GM12878 (cell line): ENCODE measurements around the gene PCDHB14. TPM values are rescaled to one million over a fixed set of nuclear protein-coding genes. Genes with fewer than 3 reads are reported as not detected.

Experiments
- ATAC-seq: fragments of 200-7000 bp; cut with Tn5 transposase; 3 replicates; pipeline ENCODE4 v1.9.1; 2020; ENCODE audit warnings: mild to moderate bottlenecking, moderate library complexity
- BruUV-seq: library from RNA; stranded (reverse); fragments of 400-500 nt; replicated peaks from 2 replicates; lab custom pipeline; 2021; lab: Mats Ljungman, UMichigan
- CTCF ChIA-PET: fragments of 300-600 bp; sonication (Branson Sonifier 250); formaldehyde crosslinking; extraction: SDS; loops from one replicate; lab custom pipeline; 2021; ENCODE audit warnings: inconsistent platforms; lab: Yijun Ruan, JAX
- POLR2A ChIA-PET: fragments of 350-600 bp; formaldehyde crosslinking; extraction: SDS; loops from one replicate; lab custom pipeline; 2021; ENCODE audit warnings: inconsistent platforms; lab: Charles Lee
- RAD21 ChIA-PET: fragments of 300-600 bp; sonication (Branson Sonifier 250); formaldehyde crosslinking; loops from one replicate; lab custom pipeline; 2023; ENCODE audit warnings: antibody characterized with exemption; ENCODE audit not compliant: unreplicated experiment; lab: Charles Lee
- SMC1A ChIA-PET: fragments of 300-600 bp; sonication (Branson Sonifier 250); formaldehyde crosslinking; loops from one replicate; lab custom pipeline; 2023; ENCODE audit not compliant: unreplicated experiment, uncharacterized antibody; lab: Charles Lee
- DNase-seq: peaks from one replicate; pipeline ENCODE4 v3.0.0-alpha.2; 2011; ENCODE audit warnings: low read depth, low spot score
- FAIRE-seq: peaks from 3 replicates; lab custom pipeline; 2011; peaks lifted over from hg19 to GRCh38; lab: Jason Lieb, UNC
- H2AFZ ChIP-seq: 2 replicates; pipeline ENCODE4 v1.6.0; 2011; ENCODE audit warnings: low read depth, low read length, control low read depth; ENCODE audit not compliant: control insufficient read depth
- H3K27ac ChIP-seq: 2 replicates; pipeline ENCODE4 v1.5.1; 2011; ENCODE audit warnings: control low read depth; ENCODE audit not compliant: control insufficient read depth, insufficient read depth
- H3K27me3 ChIP-seq, 2 experiments: replicated peaks in 1 of 2; 2 replicates each; pipeline versions ENCODE4 v1.6.0 to v1.6.1; 2011; ENCODE audit warnings: low read length in 1 of 2; ENCODE audit not compliant: control insufficient read depth in 2 of 2, insufficient read depth in 2 of 2
- H3K36me3 ChIP-seq, 2 experiments: 2 replicates each; pipeline ENCODE4 v1.5.1; 2011; ENCODE audit warnings: low read length in 1 of 2; ENCODE audit not compliant: control insufficient read depth in 2 of 2, insufficient read depth in 2 of 2
- H3K4me1 ChIP-seq: 2 replicates; pipeline ENCODE4 v1.6.1; 2011; ENCODE audit warnings: mild to moderate bottlenecking, low read length, moderate library complexity, mixed read lengths; ENCODE audit not compliant: control insufficient read depth, insufficient read depth
- H3K4me2 ChIP-seq: 2 replicates; pipeline ENCODE4 v1.6.0; 2011; ENCODE audit warnings: control low read depth; ENCODE audit not compliant: control insufficient read depth, insufficient read depth
- H3K4me3 ChIP-seq: fragments of 200-600 bp; sonication (generic); 2 replicates; pipeline ENCODE4 v1.5.1; 2016
- H3K79me2 ChIP-seq: 2 replicates; pipeline ENCODE4 v1.6.0; 2011; ENCODE audit warnings: low read length; ENCODE audit not compliant: control insufficient read depth, insufficient read depth
- H3K9ac ChIP-seq: 2 replicates; pipeline ENCODE4 v1.8.0; 2011; ENCODE audit warnings: low read length, control low read depth, mixed read lengths; ENCODE audit not compliant: control insufficient read depth, insufficient read depth
- H3K9me3 ChIP-seq: replicated peaks from 3 replicates; pipeline ENCODE4 v1.5.1; 2011; ENCODE audit warnings: mild to moderate bottlenecking, low read length; ENCODE audit not compliant: control insufficient read depth, insufficient read depth
- H4K20me1 ChIP-seq: 2 replicates; pipeline ENCODE4 v1.6.0; 2011; ENCODE audit not compliant: control insufficient read depth, insufficient read depth
- BRCA1 ChIP-seq: IDR thresholded peaks from 2 replicates; pipeline ENCODE4 v1.6.1; 2011; ENCODE audit warnings: low read depth, low read length, improper control_type of control experiment
- FOXK2 ChIP-seq: fragments of 450-650 bp; IDR thresholded peaks from 2 replicates; pipeline ENCODE4 v1.6.1; 2017; ENCODE audit warnings: mild to moderate bottlenecking, moderate library complexity
- KAT2A ChIP-seq: conservative IDR thresholded peaks from 2 replicates; pipeline ENCODE4 v1.6.1; 2011; ENCODE audit warnings: low read depth, low read length; ENCODE audit not compliant: control insufficient read depth
- RAD21 ChIP-seq: IDR thresholded peaks from 2 replicates; pipeline ENCODE4 v1.6.1; 2011; ENCODE audit warnings: mild to moderate bottlenecking, low read depth, low read length, moderate library complexity; ENCODE audit not compliant: insufficient read depth
- SP1 ChIP-seq: IDR thresholded peaks from one replicate; pipeline ENCODE4 v1.6.1; 2011; ENCODE audit warnings: low read depth, low read length
- TCF7 ChIP-seq: IDR thresholded peaks from 2 replicates; pipeline ENCODE4 v1.6.1; 2014; ENCODE audit warnings: antibody characterized with exemption, borderline replicate concordance
- WGBS: methylation state at CpG from one replicate; pipeline ENCODE4 v1.1.6; 2016; ENCODE audit warnings: low lambda C conversion rate; ENCODE audit not compliant: insufficient replicate concordance, insufficient coverage; ENCODE audit errors: missing lambda C conversion rate; 5-methylcytosine and 5-hydroxymethylcytosine counted together
- in situ Hi-C: fragments of 300-500 bp; cut with MboI; formaldehyde crosslinking; loops from 9 replicates; pipeline ENCODE4 v1.14.3; 2018; ENCODE audit warnings: mixed read lengths
- intact Hi-C: fragments of 100-400 bp; cut with micrococcal nuclease; formaldehyde crosslinking; loops from one replicate; pipeline ENCODE4 v1.14.2; 2022; ENCODE audit not compliant: unreplicated experiment
- polyA plus RNA-seq, 11 experiments: library from polyadenylated mRNA; depleted of rRNA in 4 of 11; unstranded in 6 of 11; stranded (reverse) in 5 of 11; fragments of >200 nt; fragmentation: Nextera tagmentation in 4 of 11; fragmentation: Illumina TruSeq in 1 of 11; extraction: Ambion mirVana in 4 of 11; extraction: Trizol in 1 of 11; gene quantifications; 1 replicate in 1 of 11; 2 replicates in 10 of 11; pipeline versions ENCODE4 v1.2.1 to v1.2.3, GENCODE V29; 2011 to 2016; ENCODE audit warnings: inconsistent platforms in 2 of 11, missing spikeins in 2 of 11, low read depth in 1 of 11
- total RNA-seq, 4 experiments: library from RNA; depleted of rRNA in 3 of 4; stranded (reverse); fragments of >200 nt in 3 of 4; fragmentation: Illumina TruSeq in 1 of 4; extraction: Trizol in 1 of 4; gene quantifications; 2 replicates each; pipeline versions ENCODE4 v1.2.1 to v1.2.3, GENCODE V29; 2013 to 2021
- TF ChIP-seq, protein P1 (sequence below): fragments of 450-650 bp; IDR thresholded peaks from 2 replicates; pipeline ENCODE4 v1.6.1; 2017; ENCODE audit warnings: borderline replicate concordance
- TF ChIP-seq, protein P2 (sequence below), 3 experiments: IDR thresholded peaks in 2 of 3; conservative IDR thresholded peaks in 1 of 3; 2 replicates each; pipeline ENCODE4 v1.5.1; 2011; ENCODE audit warnings: low read depth in 3 of 3, low read length in 3 of 3, mild to moderate bottlenecking in 3 of 3, control low read depth in 2 of 3, moderate library complexity in 2 of 3, inconsistent platforms in 1 of 3, mixed read lengths in 1 of 3; ENCODE audit not compliant: control insufficient read depth in 2 of 3, insufficient read depth in 1 of 3; ENCODE audit errors: extremely low read depth in 1 of 3
- TF ChIP-seq, protein P3 (sequence below): fragments of 150-350 bp; IDR thresholded peaks from 2 replicates; pipeline ENCODE4 v1.6.1; 2016; ENCODE audit warnings: low read depth, low read length

Gene PCDHB14
- total and polyA plus RNA-seq, 10 of the 15 experiments (the other 5 are each of a cell fraction or from before 2014, with no cell fraction given) = not detected

DNA sequence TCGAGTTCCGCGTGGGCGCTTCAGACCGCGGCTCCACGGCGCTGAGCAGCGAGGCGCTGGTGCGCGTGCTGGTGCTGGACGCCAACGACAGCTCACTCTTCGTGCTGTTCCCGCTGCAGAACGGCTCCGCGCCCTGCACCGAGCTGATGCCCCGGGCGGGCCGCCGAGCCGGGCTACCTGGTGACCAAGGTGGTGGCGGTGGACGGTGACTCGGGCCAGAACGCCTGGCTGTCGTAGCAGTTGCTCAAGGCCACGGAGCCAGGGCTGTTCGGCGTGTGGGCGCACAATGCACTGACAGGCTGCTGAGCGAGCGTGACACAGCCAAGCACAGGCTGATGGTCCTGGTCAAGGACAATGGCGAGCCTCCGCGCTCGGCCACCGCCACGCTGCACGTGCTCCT lies 18.4 kb downstream of the PCDHB14 start:
- H3K4me3 ChIP-seq = no peak overlapping the region
- SMC1A ChIA-PET = no interaction called here
- no peaks in the 10 kb centered on the region for H3K79me2 ChIP-seq
- H4K20me1 ChIP-seq = no peaks in the 10 kb centered on the region
- H2AFZ ChIP-seq = no peak overlapping the region
- no peak overlapping the region for H3K27ac ChIP-seq
- no peaks in the 10 kb centered on the region for H3K4me1 ChIP-seq
- TF ChIP-seq SP1 (no peak), KAT2A (no peak), FOXK2 (no peak)
- TF ChIP-seq, protein P1, sequence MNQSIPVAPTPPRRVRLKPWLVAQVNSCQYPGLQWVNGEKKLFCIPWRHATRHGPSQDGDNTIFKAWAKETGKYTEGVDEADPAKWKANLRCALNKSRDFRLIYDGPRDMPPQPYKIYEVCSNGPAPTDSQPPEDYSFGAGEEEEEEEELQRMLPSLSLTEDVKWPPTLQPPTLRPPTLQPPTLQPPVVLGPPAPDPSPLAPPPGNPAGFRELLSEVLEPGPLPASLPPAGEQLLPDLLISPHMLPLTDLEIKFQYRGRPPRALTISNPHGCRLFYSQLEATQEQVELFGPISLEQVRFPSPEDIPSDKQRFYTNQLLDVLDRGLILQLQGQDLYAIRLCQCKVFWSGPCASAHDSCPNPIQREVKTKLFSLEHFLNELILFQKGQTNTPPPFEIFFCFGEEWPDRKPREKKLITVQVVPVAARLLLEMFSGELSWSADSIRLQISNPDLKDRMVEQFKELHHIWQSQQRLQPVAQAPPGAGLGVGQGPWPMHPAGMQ = no peak
- peaks cover 3% of the 10 kb centered on the region; the same call in 1 of the 3 replicates for H3K9me3 ChIP-seq
- ATAC-seq (no peak), FAIRE-seq (no peak), DNase-seq (no peak)
- CTCF ChIA-PET = no interaction called here
- H3K36me3 ChIP-seq = no peaks in the 10 kb centered on the region
- intact Hi-C loops = no loop called here
- RAD21 ChIA-PET = no interaction called here
- no TSS peak for BruUV-seq
- H3K4me2 ChIP-seq = no peak overlapping the region
- 70% methylated on average over 37 of the region's 43 CpGs for WGBS
- H3K9ac ChIP-seq = no peak overlapping the region
- POLR2A ChIA-PET = no interaction called here
- in situ Hi-C loops = no loop called here
- H3K27me3 ChIP-seq = no peaks in the 10 kb centered on the region

DNA sequence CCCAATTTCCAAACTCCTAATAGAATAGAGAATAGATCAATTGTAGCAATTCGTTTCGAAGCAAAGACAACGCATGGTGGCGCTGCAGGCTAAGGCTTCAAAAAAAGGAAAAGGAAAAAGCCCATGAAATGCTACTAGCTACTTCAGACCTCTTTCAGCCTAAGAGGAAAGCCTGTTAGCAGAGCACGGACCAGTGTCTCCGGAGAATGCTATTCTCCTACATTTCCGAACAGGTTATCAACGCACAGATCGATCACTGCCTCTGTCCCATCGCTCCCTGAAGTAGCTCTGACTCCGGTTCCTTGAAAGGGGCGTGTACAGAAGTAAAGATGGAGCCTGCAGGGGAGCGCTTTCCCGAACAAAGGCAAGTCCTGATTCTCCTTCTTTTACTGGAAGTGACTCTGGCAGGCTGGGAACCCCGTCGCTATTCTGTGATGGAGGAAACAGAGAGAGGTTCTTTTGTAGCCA lies 22.1 kb downstream of the PCDHB14 start, which contains the start of gene PCDHB15:
PCDHB15 (plus strand) TSS at position 146 of the 468 bp plus-strand sequence; CDS start at position 330, 184 bp downstream.
- ATAC-seq (no peak), FAIRE-seq (no peak), DNase-seq (no peak)
- H4K20me1 ChIP-seq = no peaks in the 10 kb centered on the region
- intact Hi-C loops (no loop called here), in situ Hi-C loops (no loop called here)
- TF ChIP-seq BRCA1 (no peak), TCF7 (no peak), RAD21 (peak; percentile 35; the same call in 1 of the 2 replicates)
- TF ChIP-seq, protein P2, sequence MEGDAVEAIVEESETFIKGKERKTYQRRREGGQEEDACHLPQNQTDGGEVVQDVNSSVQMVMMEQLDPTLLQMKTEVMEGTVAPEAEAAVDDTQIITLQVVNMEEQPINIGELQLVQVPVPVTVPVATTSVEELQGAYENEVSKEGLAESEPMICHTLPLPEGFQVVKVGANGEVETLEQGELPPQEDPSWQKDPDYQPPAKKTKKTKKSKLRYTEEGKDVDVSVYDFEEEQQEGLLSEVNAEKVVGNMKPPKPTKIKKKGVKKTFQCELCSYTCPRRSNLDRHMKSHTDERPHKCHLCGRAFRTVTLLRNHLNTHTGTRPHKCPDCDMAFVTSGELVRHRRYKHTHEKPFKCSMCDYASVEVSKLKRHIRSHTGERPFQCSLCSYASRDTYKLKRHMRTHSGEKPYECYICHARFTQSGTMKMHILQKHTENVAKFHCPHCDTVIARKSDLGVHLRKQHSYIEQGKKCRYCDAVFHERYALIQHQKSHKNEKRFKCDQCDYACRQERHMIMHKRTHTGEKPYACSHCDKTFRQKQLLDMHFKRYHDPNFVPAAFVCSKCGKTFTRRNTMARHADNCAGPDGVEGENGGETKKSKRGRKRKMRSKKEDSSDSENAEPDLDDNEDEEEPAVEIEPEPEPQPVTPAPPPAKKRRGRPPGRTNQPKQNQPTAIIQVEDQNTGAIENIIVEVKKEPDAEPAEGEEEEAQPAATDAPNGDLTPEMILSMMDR (IDR thresholded peaks at IDR 0.05 in 2 of 3, conservative IDR thresholded peaks at IDR 0.05 in 1 of 3; ENCODE audit: control insufficient read depth in 2 of 3, extremely low read depth in 1 of 3, insufficient read depth in 1 of 3, low read depth in 3 of 3, low read length in 3 of 3) = peak in 1 of 3 experiments; percentile 17; a peak in 1 of 6 replicates
- TF ChIP-seq, protein P3, sequence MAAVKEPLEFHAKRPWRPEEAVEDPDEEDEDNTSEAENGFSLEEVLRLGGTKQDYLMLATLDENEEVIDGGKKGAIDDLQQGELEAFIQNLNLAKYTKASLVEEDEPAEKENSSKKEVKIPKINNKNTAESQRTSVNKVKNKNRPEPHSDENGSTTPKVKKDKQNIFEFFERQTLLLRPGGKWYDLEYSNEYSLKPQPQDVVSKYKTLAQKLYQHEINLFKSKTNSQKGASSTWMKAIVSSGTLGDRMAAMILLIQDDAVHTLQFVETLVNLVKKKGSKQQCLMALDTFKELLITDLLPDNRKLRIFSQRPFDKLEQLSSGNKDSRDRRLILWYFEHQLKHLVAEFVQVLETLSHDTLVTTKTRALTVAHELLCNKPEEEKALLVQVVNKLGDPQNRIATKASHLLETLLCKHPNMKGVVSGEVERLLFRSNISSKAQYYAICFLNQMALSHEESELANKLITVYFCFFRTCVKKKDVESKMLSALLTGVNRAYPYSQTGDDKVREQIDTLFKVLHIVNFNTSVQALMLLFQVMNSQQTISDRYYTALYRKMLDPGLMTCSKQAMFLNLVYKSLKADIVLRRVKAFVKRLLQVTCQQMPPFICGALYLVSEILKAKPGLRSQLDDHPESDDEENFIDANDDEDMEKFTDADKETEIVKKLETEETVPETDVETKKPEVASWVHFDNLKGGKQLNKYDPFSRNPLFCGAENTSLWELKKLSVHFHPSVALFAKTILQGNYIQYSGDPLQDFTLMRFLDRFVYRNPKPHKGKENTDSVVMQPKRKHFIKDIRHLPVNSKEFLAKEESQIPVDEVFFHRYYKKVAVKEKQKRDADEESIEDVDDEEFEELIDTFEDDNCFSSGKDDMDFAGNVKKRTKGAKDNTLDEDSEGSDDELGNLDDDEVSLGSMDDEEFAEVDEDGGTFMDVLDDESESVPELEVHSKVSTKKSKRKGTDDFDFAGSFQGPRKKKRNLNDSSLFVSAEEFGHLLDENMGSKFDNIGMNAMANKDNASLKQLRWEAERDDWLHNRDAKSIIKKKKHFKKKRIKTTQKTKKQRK = no peak
- no peaks in the 10 kb centered on the region for H3K36me3 ChIP-seq
- CTCF ChIA-PET = interaction anchor here (0.6 to 1.3 kb wide), 6 partner anchors 13 to 321 kb away, joined by 3 to 5 read pairs (median 4); partner anchors contain the start of gene PCDHGA10
- no peak within 1 kb of the TSS for H3K4me2 ChIP-seq
- H3K79me2 ChIP-seq = no peaks in the 10 kb centered on the region
- SMC1A ChIA-PET = interaction anchor here (1.1 kb wide), 1 partner anchor 182 kb away, joined by 3 read pairs; no protein-coding TSS in a partner anchor
- H3K4me3 ChIP-seq = no peak within 1 kb of the TSS
- BruUV-seq = no TSS peak
- H3K9ac ChIP-seq = no peak within 1 kb of the TSS
- no peak within 1 kb of the TSS for H3K27ac ChIP-seq
- H3K4me1 ChIP-seq = no peaks in the 10 kb centered on the region
- no peaks in the 10 kb centered on the region for H3K27me3 ChIP-seq
- H3K9me3 ChIP-seq = peaks cover 1% of the 10 kb centered on the region; the same call in 1 of the 3 replicates
- POLR2A ChIA-PET = no interaction called here
- WGBS = 23% methylated on average over 16 of the region's 16 CpGs
- no peak within 1 kb of the TSS for H2AFZ ChIP-seq
- RAD21 ChIA-PET = interaction anchor here (1.5 kb wide), 1 partner anchor 319 kb away, joined by 5 read pairs; no protein-coding TSS in a partner anchor
